ENCODE measurements around the gene BPNT1. TPM values are rescaled to one million over a fixed set of nuclear protein-coding genes. Genes with fewer than 3 reads are reported as not detected.

BPNT1 gene
- total and polyA plus RNA-seq, 2 donors (not counting 1 experiment from before 2014, with no cell fraction given), result 18.3 to 24.4 TPM

DNA sequence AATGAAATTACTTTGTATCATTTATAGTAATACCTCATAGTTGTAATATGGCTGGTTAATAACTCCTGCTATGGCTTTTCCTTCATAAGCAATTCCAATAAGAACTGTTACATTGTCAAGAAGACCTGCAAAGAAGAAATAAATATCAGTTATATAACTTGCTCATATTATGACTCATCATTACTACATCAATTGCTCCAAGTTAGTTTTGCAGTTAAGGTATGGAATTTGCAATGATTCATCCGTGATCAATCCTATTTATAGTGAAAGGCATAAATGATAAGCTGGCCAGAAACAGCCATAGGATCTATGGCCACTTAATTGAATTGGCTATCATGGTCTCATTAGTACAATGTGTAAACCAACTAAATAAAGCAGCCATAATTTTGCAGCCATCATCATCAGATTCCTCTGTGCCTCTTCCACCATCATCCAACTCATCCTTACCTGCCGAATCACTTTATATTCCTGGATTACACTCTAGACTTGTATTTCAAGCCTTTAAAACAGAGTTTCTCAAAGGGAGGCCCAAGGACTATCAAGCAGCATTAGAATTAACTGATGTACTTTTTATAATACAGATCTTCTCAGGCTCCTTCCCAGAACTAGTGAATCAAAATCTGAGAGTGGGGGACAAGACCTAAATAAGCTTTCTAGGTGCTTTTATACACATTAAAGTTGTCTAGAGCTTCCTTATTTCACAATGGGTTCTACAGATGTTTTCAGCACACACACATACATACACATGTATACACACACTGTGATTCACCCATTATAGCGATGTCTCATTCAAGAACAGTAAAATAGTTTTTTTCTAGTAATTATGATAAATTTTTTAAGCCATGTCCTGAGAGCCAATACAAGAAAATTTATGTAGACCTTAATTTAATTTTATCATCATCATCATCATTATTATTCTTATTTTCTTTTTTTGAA is 22.1 kb downstream of the BPNT1 start:
- DNase-seq (no peak), ATAC-seq (ENCODE audit: low read depth) (no peak)
- Histone ChIP-seq H3K36me3 (replicated peaks in 1 of 2; ENCODE audit: control extremely low read depth in 1 of 2, control insufficient read depth in 1 of 2, extremely low read depth in 1 of 2, insufficient read depth in 2 of 2, low read length in 1 of 2) (peaks cover 21 to 55% of the 10 kb centered on the region in 2 experiments), H2AFZ (ENCODE audit: insufficient read depth, low read depth, low read length, poor library complexity, severe bottlenecking) (no peak overlapping the region), H4K20me1 (ENCODE audit: control insufficient read depth, insufficient read depth, low read length, poor library complexity, severe bottlenecking) (no peaks in the 10 kb centered on the region), H3K9ac (ENCODE audit: low read length) (no peak overlapping the region), H3K4me2 (replicated peaks; ENCODE audit: low read depth, low read length, poor library complexity, severe bottlenecking) (no peak overlapping the region), H3K79me2 (ENCODE audit: control insufficient read depth, insufficient read depth, low read length) (no peaks in the 10 kb centered on the region), H3K9me3 (ENCODE audit: control extremely low read depth in 1 of 3, control insufficient read depth in 2 of 3, insufficient read depth in 1 of 3, low read length in 2 of 3) (no peaks in the 10 kb centered on the region), H3K27me3 (replicated peaks in 1 of 4; ENCODE audit: control extremely low read depth in 1 of 4, control insufficient read depth in 3 of 4, insufficient read depth in 4 of 4, low read length in 3 of 4) (no peaks in the 10 kb centered on the region), H3K4me1 (ENCODE audit: control insufficient read depth in 2 of 2, insufficient read depth in 2 of 2, low read length in 2 of 2) (no peaks in the 10 kb centered on the region), H3K27ac (ENCODE audit: low read length in 2 of 2) (no peak overlapping the region), H3K4me3 (ENCODE audit: control extremely low read depth in 1 of 5, extremely low read depth in 1 of 5, insufficient read depth in 1 of 5, low read depth in 2 of 5, low read length in 4 of 5) (no peak overlapping the region)
- Mint-ChIP-seq H3K4me1 (no peaks in the 10 kb centered on the region), H3K4me3 (no peak overlapping the region), H3K9me3 (ENCODE audit: insufficient read depth) (no peaks in the 10 kb centered on the region), H3K27ac (no peak overlapping the region), H3K27me3 (no peaks in the 10 kb centered on the region)
- intact Hi-C loops (cut with micrococcal nuclease), result no loop called here
- ChIA-PET POLR2A (no interaction called here), CTCF (no interaction called here)
- 100% methylated on average over 1 of the region's 3 CpGs for WGBS (ENCODE audit: insufficient coverage)
- TF ChIP-seq, protein P1, sequence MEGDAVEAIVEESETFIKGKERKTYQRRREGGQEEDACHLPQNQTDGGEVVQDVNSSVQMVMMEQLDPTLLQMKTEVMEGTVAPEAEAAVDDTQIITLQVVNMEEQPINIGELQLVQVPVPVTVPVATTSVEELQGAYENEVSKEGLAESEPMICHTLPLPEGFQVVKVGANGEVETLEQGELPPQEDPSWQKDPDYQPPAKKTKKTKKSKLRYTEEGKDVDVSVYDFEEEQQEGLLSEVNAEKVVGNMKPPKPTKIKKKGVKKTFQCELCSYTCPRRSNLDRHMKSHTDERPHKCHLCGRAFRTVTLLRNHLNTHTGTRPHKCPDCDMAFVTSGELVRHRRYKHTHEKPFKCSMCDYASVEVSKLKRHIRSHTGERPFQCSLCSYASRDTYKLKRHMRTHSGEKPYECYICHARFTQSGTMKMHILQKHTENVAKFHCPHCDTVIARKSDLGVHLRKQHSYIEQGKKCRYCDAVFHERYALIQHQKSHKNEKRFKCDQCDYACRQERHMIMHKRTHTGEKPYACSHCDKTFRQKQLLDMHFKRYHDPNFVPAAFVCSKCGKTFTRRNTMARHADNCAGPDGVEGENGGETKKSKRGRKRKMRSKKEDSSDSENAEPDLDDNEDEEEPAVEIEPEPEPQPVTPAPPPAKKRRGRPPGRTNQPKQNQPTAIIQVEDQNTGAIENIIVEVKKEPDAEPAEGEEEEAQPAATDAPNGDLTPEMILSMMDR (IDR thresholded peaks at IDR 0.05), result no peak
- no peak for TF ChIP-seq EZH2 (IDR thresholded peaks at IDR 0.05; ENCODE audit: borderline replicate concordance, insufficient read depth, low read depth, low read length, poor library complexity, severe bottlenecking)

DNA sequence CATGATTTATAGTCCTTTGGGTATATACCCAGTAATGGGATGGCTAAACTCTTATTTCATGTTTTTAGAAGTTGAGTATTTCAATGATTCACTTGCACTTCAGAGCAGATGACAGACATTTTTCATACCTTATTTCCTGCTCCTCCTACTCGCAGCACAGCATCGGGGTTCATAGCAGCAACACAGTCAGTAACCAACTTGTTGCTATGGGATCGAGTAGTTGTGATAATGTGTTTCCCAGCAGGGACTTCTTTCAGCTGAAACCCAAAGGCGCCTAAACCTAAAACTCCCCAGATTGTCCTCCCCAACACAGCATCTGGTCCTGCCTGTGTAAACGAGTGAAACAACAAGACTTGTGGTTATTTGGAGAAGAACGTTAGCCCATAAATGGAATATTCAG is 27.0 kb downstream of the BPNT1 start:
- no CpG with 5 or more reads among the region's 6 CpGs for WGBS (ENCODE audit: insufficient coverage)
- no peak for TF ChIP-seq EZH2 (IDR thresholded peaks at IDR 0.05; ENCODE audit: borderline replicate concordance, insufficient read depth, low read depth, low read length, poor library complexity, severe bottlenecking)
- TF ChIP-seq, protein P1 (IDR thresholded peaks at IDR 0.05), result no peak
- Histone ChIP-seq H3K9me3 (ENCODE audit: control extremely low read depth in 1 of 3, control insufficient read depth in 2 of 3, insufficient read depth in 1 of 3, low read length in 2 of 3) (no peaks in the 10 kb centered on the region), H3K4me1 (ENCODE audit: control insufficient read depth in 2 of 2, insufficient read depth in 2 of 2, low read length in 2 of 2) (no peaks in the 10 kb centered on the region), H3K4me2 (replicated peaks; ENCODE audit: low read depth, low read length, poor library complexity, severe bottlenecking) (no peak overlapping the region), H3K9ac (ENCODE audit: low read length) (no peak overlapping the region), H3K27ac (ENCODE audit: low read length in 2 of 2) (no peak overlapping the region), H3K79me2 (ENCODE audit: control insufficient read depth, insufficient read depth, low read length) (no peaks in the 10 kb centered on the region), H3K27me3 (replicated peaks in 1 of 4; ENCODE audit: control extremely low read depth in 1 of 4, control insufficient read depth in 3 of 4, insufficient read depth in 4 of 4, low read length in 3 of 4) (no peaks in the 10 kb centered on the region), H3K36me3 (replicated peaks in 1 of 2; ENCODE audit: control extremely low read depth in 1 of 2, control insufficient read depth in 1 of 2, extremely low read depth in 1 of 2, insufficient read depth in 2 of 2, low read length in 1 of 2) (peaks cover 25 to 65% of the 10 kb centered on the region in 2 experiments), H3K4me3 (ENCODE audit: control extremely low read depth in 1 of 5, extremely low read depth in 1 of 5, insufficient read depth in 1 of 5, low read depth in 2 of 5, low read length in 4 of 5) (no peak overlapping the region), H2AFZ (ENCODE audit: insufficient read depth, low read depth, low read length, poor library complexity, severe bottlenecking) (no peak overlapping the region), H4K20me1 (ENCODE audit: control insufficient read depth, insufficient read depth, low read length, poor library complexity, severe bottlenecking) (no peaks in the 10 kb centered on the region)
- CTCF ChIA-PET, result no interaction called here
- Mint-ChIP-seq H3K4me3 (no peak overlapping the region), H3K27me3 (no peaks in the 10 kb centered on the region), H3K27ac (no peak overlapping the region), H3K9me3 (ENCODE audit: insufficient read depth) (no peaks in the 10 kb centered on the region), H3K4me1 (no peaks in the 10 kb centered on the region)
- intact Hi-C loops (cut with micrococcal nuclease), result no loop called here
- POLR2A ChIA-PET, result no interaction called here
- ATAC-seq (ENCODE audit: low read depth) (no peak), DNase-seq (no peak)
